ENCODE data around the gene AP1G2.

The AP1G2 gene

DNA sequence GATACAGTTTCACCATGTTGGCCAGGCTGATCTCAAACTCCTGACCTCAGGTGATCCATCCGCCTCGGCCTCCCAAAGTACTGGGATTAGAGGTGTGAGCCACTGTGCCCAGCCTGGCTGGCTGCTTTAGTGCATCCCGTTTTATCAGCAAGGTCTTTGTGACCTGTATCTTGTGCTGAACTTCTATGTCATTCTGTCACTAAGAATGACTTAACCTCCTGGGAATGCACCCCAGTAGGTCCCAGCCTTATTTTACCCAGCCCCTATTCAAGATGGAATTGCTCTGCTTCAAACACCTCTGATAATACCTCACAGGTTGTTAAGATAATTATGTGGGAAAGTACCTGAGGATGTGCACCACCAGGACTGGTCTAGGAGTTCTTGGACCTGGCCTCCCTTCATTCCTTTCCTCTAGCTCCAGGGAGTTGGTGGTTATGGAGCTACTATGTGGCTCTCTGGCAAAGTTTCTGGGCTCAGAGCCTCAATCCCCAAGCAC is 37.1 kb upstream of the AP1G2 start:
- H3K4me3 ChIP-seq (ENCODE audit: low read depth, low read length): no peak overlapping the region
- DNase-seq (ENCODE audit: low read depth): no peak
- in situ Hi-C loops (cut with HindIII; ENCODE audit: low sequenced_read_pairs): no loop called here
- TF ChIP-seq, protein P1, sequence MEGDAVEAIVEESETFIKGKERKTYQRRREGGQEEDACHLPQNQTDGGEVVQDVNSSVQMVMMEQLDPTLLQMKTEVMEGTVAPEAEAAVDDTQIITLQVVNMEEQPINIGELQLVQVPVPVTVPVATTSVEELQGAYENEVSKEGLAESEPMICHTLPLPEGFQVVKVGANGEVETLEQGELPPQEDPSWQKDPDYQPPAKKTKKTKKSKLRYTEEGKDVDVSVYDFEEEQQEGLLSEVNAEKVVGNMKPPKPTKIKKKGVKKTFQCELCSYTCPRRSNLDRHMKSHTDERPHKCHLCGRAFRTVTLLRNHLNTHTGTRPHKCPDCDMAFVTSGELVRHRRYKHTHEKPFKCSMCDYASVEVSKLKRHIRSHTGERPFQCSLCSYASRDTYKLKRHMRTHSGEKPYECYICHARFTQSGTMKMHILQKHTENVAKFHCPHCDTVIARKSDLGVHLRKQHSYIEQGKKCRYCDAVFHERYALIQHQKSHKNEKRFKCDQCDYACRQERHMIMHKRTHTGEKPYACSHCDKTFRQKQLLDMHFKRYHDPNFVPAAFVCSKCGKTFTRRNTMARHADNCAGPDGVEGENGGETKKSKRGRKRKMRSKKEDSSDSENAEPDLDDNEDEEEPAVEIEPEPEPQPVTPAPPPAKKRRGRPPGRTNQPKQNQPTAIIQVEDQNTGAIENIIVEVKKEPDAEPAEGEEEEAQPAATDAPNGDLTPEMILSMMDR (IDR thresholded peaks at IDR 0.05; ENCODE audit: low read depth, low read length, missing control alignments): no peak

DNA sequence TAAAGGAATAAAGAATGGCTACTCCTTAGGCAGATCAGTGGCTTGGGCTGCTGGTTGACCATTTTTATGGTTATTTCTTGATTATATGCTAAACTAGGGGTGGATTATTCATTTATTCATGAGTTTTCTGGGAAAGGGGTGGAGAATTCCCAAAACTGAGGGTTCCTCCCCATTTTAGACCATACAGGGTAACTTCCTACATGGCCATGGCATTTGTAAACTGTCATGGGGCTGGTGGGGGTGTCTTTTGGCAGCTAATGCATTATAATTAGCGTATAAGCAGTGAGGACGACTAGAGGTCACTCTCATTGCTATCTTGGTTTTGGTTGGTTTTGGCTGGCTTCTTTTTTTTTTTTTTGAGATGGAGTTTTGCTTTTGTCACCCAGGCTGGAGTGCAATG is 36.6 kb upstream of the AP1G2 start:
- no peak for DNase-seq (ENCODE audit: low read depth)
- TF ChIP-seq, protein P1 (IDR thresholded peaks at IDR 0.05; ENCODE audit: low read depth, low read length, missing control alignments): no peak
- no peak overlapping the region for H3K4me3 ChIP-seq (ENCODE audit: low read depth, low read length)
- in situ Hi-C loops (cut with HindIII; ENCODE audit: low sequenced_read_pairs): no loop called here

DNA sequence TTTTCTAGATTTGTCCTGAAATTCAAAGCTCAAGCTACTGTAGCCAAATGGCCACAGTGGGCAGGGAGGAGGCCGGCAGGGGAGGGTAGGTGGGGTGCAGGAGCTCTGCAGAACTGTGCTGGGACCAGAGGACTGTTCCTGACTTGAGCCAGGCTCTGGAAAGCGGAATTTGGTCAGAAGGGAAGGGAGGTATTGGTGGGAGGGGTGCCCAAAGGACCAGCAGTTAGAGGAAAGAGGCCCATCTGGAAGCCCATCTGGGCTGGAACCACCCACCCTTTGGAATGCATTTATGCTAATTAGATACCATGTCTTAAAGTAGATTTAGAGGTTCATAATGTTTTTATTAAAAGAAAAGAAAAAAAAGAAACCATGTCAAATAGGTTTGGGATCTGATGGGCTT is 35.5 kb upstream of the AP1G2 start:
- H3K4me3 ChIP-seq (ENCODE audit: low read depth, low read length): no peak overlapping the region
- DNase-seq (ENCODE audit: low read depth): no peak
- in situ Hi-C loops (cut with HindIII; ENCODE audit: low sequenced_read_pairs): no loop called here
- TF ChIP-seq, protein P1 (IDR thresholded peaks at IDR 0.05; ENCODE audit: low read depth, low read length, missing control alignments): no peak

DNA sequence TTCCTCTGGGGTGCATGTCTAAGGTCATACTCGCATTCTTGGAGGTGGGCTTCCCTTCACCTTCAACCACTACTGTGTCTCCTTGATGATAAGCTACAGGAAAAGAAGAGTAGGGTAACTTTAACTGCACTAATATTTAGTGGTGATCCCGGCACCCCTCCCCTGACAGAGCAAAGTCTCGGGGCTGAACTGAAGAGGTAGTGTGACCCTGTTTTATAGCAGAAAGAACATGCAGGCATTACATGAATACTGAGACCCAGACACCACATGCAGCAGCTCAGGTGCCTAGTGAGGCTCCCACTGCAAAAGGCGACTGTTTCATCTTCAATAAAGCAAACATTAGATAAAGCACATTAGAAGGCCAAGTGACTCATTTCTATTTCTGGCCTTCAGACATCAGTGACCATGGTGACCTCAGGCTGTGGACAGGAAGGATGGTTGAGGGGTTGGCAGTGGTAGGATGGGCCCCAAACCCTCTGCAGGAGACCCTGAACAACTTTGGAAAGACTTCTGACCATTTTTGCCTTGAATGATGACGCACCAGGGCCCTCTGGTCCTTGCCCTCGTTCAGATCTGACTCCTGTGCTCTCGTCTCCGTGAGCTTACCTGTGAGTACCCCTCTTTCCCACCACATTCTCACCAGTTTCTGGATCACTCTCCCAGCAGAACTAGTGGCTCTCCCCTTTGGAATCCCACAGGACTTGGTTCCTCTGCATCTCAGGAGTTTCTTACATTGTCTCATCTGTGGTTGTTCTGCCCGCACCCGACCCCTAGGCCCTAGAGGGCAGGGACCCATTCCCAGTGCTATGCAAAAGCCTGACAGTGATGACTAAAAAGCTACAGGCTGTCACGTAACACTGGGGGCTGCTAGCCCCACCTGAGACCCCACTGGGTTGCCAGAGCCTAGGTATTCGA is 34.8 kb upstream of the AP1G2 start:
- TF ChIP-seq, protein P1 (IDR thresholded peaks at IDR 0.05; ENCODE audit: low read depth, low read length, missing control alignments): no peak
- in situ Hi-C loops (cut with HindIII; ENCODE audit: low sequenced_read_pairs): no loop called here
- H3K4me3 ChIP-seq (ENCODE audit: low read depth, low read length): no peak overlapping the region
- DNase-seq (ENCODE audit: low read depth): no peak

DNA sequence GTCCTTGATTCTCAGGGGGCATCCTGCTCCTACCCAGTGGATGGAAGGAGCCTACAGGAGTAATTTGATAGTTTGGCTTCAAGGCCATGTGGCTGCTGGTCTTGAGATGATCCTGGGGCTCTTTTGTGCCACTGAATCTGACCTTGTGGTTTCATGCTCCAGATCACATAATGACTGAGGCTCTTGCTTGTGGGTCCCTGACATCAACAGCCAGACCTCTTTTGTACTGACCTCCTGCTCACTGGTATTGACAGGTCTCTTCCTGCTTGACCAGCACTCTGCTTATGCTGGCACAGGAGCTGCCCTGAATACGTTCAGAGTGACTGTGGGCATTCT is 34.2 kb upstream of the AP1G2 start:
- TF ChIP-seq, protein P1 (IDR thresholded peaks at IDR 0.05; ENCODE audit: low read depth, low read length, missing control alignments): no peak
- no peak for DNase-seq (ENCODE audit: low read depth)
- no peak overlapping the region for H3K4me3 ChIP-seq (ENCODE audit: low read depth, low read length)
- in situ Hi-C loops (cut with HindIII; ENCODE audit: low sequenced_read_pairs): no loop called here

DNA sequence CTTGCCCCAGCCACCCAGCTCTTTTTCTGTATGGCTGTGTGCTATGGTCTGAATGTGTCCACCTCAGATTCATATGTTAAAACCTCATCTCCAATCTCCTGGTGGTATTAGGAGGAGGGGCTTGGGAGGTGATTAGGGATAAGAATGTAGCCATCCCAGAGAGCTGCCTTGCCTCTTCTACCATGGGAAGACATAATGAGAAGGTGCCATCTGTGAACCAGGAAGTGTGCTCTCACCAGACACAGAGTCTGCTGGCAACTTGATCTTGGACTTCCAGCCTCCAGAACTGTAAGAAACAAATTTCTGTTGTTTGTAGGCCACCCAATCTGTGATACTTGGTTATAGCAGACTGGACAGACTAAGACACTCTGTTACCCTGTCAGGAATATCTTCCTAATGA is 33.8 kb upstream of the AP1G2 start:
- no peak overlapping the region for H3K4me3 ChIP-seq (ENCODE audit: low read depth, low read length)
- no peak for DNase-seq (ENCODE audit: low read depth)
- TF ChIP-seq, protein P1 (IDR thresholded peaks at IDR 0.05; ENCODE audit: low read depth, low read length, missing control alignments): no peak
- in situ Hi-C loops (cut with HindIII; ENCODE audit: low sequenced_read_pairs): no loop called here

All from astrocyte of the cerebellum (primary cell).